HEK293 (cell line): ENCODE data around the gene BDP1.

Source experiments
- CTCF ChIA-PET: fragments of 350-600 bp; formaldehyde crosslinking; extraction: SDS; loops from one replicate; lab custom pipeline; 2021; ENCODE audit warnings: antibody characterized with exemption; lab: Yijun Ruan, JAX
- POLR2A ChIA-PET: fragments of 300-600 bp; formaldehyde crosslinking; extraction: SDS; loops from one replicate; lab custom pipeline; 2020; ENCODE audit warnings: antibody characterized with exemption, inconsistent platforms; lab: Yijun Ruan, JAX
- H3K27ac ChIP-seq: fragments of 200-500 bp; sonication (Bioruptor generic); 2 replicates; pipeline ENCODE4 v1.5.1; 2014; ENCODE audit warnings: low read depth, low read length, control low read depth, inconsistent platforms; ENCODE audit errors: extremely low read depth
- H3K36me3 ChIP-seq, 2 experiments: fragments of 200-500 bp in 1 of 2; sonication (Bioruptor generic) in 1 of 2; 1 replicate in 1 of 2; 2 replicates in 1 of 2; pipeline ENCODE4 v1.5.1; 2014 to 2017; ENCODE audit warnings: inconsistent platforms in 2 of 2, low read length in 2 of 2; ENCODE audit not compliant: control insufficient read depth in 2 of 2, insufficient read depth in 1 of 2
- H3K4me1 ChIP-seq: fragments of 200-500 bp; sonication (Bioruptor generic); 2 replicates; pipeline ENCODE4 v1.5.1; 2014; ENCODE audit warnings: mild to moderate bottlenecking, low read length, inconsistent platforms; ENCODE audit not compliant: control insufficient read depth, insufficient read depth
- H3K4me3 ChIP-seq: 2 replicates; pipeline ENCODE4 v1.5.1; 2011; ENCODE audit warnings: low read depth, mild to moderate bottlenecking, control low read depth, low read length, moderate library complexity
- H3K9me3 ChIP-seq: fragments of 200-500 bp; sonication (Bioruptor generic); 2 replicates; pipeline ENCODE4 v1.5.1; 2014; ENCODE audit warnings: low read depth, low read length, inconsistent platforms; ENCODE audit not compliant: control insufficient read depth, insufficient read depth
- GLIS1 ChIP-seq: fragments of 450-650 bp; formaldehyde crosslinking; IDR thresholded peaks from 2 replicates; pipeline ENCODE4 v1.5.1; 2016; ENCODE audit warnings: missing biosample characterization, missing genetic modification characterization
- ZNF211 ChIP-seq: fragments of 450-650 bp; formaldehyde crosslinking; IDR thresholded peaks from 2 replicates; pipeline ENCODE4 v1.5.1; 2016; ENCODE audit warnings: low read depth, missing biosample characterization, missing genetic modification characterization
- ZNF214 ChIP-seq: fragments of 450-650 bp; formaldehyde crosslinking; IDR thresholded peaks from 2 replicates; pipeline ENCODE4 v1.5.1; 2017; ENCODE audit warnings: missing biosample characterization, mild to moderate bottlenecking, missing genetic modification characterization, borderline replicate concordance

Gene BDP1

DNA sequence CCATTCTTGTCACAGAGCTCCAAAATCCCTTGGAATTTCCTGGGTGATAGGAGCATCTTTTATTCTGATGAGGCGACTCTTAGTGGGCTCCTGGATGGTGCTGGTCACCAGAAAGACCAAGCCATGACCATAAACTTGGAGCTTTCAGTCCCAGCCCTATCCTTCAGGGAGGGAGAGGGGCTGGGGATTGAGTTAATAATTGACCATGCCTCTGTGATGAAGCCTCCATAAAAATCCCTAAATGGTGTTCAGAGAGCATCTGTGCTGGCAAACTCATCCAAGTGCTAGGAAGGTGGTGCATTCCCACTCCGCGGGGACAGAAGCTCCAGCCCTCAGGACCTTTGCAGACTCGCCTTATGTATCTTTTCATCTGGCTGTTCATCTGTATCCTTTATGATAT is 160.4 kb downstream of the BDP1 start:
- H3K27ac ChIP-seq, result no peak overlapping the region
- no peaks in the 10 kb centered on the region for H3K4me1 ChIP-seq
- H3K4me3 ChIP-seq, result no peak overlapping the region
- no peaks in the 10 kb centered on the region for H3K9me3 ChIP-seq
- H3K36me3 ChIP-seq, result peaks cover 15 to 36% of the 10 kb centered on the region in 2 experiments; a peak in 2 of 3 replicates
- POLR2A ChIA-PET, result no interaction called here
- TF ChIP-seq GLIS1, result no peak
- TF ChIP-seq ZNF214 (tag by site-specific recombination), result no peak
- no peak for TF ChIP-seq ZNF211 (tag by site-specific recombination)
- CTCF ChIA-PET, result no interaction called here
